Measurements from ENCODE around the gene GTF2IRD1. TPM values are rescaled to one million over a fixed set of nuclear protein-coding genes. Genes with fewer than 3 reads are reported as not detected.

Gene GTF2IRD1
- total and polyA plus RNA-seq, 9 of the 15 experiments (the other 6 are each of a cell fraction or from before 2014, with no cell fraction given), result 9.1 to 30.2 (median 14.0) TPM

- TF ChIP-seq, protein P1, sequence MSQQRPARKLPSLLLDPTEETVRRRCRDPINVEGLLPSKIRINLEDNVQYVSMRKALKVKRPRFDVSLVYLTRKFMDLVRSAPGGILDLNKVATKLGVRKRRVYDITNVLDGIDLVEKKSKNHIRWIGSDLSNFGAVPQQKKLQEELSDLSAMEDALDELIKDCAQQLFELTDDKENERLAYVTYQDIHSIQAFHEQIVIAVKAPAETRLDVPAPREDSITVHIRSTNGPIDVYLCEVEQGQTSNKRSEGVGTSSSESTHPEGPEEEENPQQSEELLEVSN (IDR thresholded peaks at IDR 0.05; ENCODE audit: borderline replicate concordance in 1 of 2, extremely low read depth in 1 of 2, insufficient read depth in 1 of 2, insufficient read length in 1 of 2, low read depth in 1 of 2, low read length in 1 of 2, poor library complexity in 1 of 2, severe bottlenecking in 1 of 2), result no peak
- TF ChIP-seq EP300 (IDR thresholded peaks at IDR 0.05; ENCODE audit: low read length) (peak; percentile 38; the same call in 1 of the 2 replicates), NELFE (IDR thresholded peaks at IDR 0.05; ENCODE audit: insufficient read depth, insufficient read length) (no peak), SMARCC2 (IDR thresholded peaks at IDR 0.05; ENCODE audit: low read depth) (no peak), XRCC3 (IDR thresholded peaks at IDR 0.05) (no peak), PURB (CRISPR knock-in tag; IDR thresholded peaks at IDR 0.05; ENCODE audit: low read depth) (no peak), NCOA2 (IDR thresholded peaks at IDR 0.05; ENCODE audit: partially characterized antibody in 2 of 2) (no peak), ATF1 (CRISPR knock-in tag; IDR thresholded peaks at IDR 0.05) (no peak), ATF1 (tag; IDR thresholded peaks at IDR 0.05) (no peak), SMARCB1 (IDR thresholded peaks at IDR 0.05; ENCODE audit: insufficient read length, low read depth) (no peak), TOE1 (IDR thresholded peaks at IDR 0.05; ENCODE audit: borderline replicate concordance) (no peak), TOE1 (CRISPR knock-in tag; IDR thresholded peaks at IDR 0.05; ENCODE audit: borderline replicate concordance, low read depth) (no peak), STAG1 (CRISPR knock-in tag; IDR thresholded peaks at IDR 0.05; ENCODE audit: borderline replicate concordance) (no peak), ZNF444 (CRISPR knock-in tag; IDR thresholded peaks at IDR 0.05) (no peak), ZNF699 (CRISPR knock-in tag; IDR thresholded peaks at IDR 0.05; ENCODE audit: insufficient replicate concordance) (no peak), RCOR1 (IDR thresholded peaks at IDR 0.05; ENCODE audit: borderline replicate concordance in 1 of 2, low read depth in 2 of 2, low read length in 2 of 2) (peak in 1 of 2 experiments; percentile 61; a peak in 1 of 4 replicates)
- TF ChIP-seq, protein P2, sequence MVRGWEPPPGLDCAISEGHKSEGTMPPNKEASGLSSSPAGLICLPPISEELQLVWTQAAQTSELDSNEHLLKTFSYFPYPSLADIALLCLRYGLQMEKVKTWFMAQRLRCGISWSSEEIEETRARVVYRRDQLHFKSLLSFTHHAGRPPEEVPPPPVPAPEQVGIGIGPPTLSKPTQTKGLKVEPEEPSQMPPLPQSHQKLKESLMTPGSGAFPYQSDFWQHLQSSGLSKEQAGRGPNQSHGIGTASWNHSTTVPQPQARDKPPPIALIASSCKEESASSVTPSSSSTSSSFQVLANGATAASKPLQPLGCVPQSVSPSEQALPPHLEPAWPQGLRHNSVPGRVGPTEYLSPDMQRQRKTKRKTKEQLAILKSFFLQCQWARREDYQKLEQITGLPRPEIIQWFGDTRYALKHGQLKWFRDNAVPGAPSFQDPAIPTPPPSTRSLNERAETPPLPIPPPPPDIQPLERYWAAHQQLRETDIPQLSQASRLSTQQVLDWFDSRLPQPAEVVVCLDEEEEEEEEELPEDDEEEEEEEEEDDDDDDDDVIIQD (CRISPR knock-in tag; IDR thresholded peaks at IDR 0.05), result no peak
- TF ChIP-seq, protein P3, sequence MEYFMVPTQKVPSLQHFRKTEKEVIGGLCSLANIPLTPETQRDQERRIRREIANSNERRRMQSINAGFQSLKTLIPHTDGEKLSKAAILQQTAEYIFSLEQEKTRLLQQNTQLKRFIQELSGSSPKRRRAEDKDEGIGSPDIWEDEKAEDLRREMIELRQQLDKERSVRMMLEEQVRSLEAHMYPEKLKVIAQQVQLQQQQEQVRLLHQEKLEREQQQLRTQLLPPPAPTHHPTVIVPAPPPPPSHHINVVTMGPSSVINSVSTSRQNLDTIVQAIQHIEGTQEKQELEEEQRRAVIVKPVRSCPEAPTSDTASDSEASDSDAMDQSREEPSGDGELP (CRISPR knock-in tag; IDR thresholded peaks at IDR 0.05; ENCODE audit: borderline replicate concordance), result peak; percentile 43; the same call in 1 of the 2 replicates
- TF ChIP-seq, protein P4, sequence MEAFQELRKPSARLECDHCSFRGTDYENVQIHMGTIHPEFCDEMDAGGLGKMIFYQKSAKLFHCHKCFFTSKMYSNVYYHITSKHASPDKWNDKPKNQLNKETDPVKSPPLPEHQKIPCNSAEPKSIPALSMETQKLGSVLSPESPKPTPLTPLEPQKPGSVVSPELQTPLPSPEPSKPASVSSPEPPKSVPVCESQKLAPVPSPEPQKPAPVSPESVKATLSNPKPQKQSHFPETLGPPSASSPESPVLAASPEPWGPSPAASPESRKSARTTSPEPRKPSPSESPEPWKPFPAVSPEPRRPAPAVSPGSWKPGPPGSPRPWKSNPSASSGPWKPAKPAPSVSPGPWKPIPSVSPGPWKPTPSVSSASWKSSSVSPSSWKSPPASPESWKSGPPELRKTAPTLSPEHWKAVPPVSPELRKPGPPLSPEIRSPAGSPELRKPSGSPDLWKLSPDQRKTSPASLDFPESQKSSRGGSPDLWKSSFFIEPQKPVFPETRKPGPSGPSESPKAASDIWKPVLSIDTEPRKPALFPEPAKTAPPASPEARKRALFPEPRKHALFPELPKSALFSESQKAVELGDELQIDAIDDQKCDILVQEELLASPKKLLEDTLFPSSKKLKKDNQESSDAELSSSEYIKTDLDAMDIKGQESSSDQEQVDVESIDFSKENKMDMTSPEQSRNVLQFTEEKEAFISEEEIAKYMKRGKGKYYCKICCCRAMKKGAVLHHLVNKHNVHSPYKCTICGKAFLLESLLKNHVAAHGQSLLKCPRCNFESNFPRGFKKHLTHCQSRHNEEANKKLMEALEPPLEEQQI (IDR thresholded peaks at IDR 0.05), result no peak
- TF ChIP-seq, protein P5, sequence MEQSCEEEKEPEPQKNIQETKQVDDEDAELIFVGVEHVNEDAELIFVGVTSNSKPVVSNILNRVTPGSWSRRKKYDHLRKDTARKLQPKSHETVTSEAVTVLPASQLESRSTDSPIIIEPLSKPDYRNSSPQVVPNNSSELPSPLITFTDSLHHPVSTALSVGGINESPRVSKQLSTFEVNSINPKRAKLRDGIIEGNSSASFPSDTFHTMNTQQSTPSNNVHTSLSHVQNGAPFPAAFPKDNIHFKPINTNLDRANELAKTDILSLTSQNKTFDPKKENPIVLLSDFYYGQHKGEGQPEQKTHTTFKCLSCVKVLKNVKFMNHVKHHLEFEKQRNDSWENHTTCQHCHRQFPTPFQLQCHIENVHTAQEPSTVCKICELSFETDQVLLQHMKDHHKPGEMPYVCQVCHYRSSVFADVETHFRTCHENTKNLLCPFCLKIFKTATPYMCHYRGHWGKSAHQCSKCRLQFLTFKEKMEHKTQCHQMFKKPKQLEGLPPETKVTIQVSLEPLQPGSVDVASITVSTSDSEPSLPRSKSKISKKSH (CRISPR knock-in tag; IDR thresholded peaks at IDR 0.05), result no peak
Measured at GRCh38 chr7:74633451-74633921, 179.8 kb downstream of the GTF2IRD1 start (continued).
